Mucosa of rectum (tissue), 2 donors: Measurements from ENCODE around the gene ADSL.

Experiments used
- H3K27ac ChIP-seq, 2 donors: one replicate each; pipeline ENCODE4 v1.7.0; 2013; ENCODE audit warnings: inconsistent platforms in 2 of 2, low read depth in 2 of 2, low read length in 2 of 2
- H3K27me3 ChIP-seq, 2 donors: one replicate each; pipeline ENCODE4 v1.7.0; 2013; ENCODE audit warnings: low read length in 2 of 2; ENCODE audit not compliant: control insufficient read depth in 2 of 2, insufficient read depth in 2 of 2
- H3K36me3 ChIP-seq, 2 donors: one replicate each; pipeline ENCODE4 v1.7.0; 2013; ENCODE audit warnings: low read length in 2 of 2; ENCODE audit not compliant: control insufficient read depth in 2 of 2, insufficient read depth in 2 of 2
- H3K4me1 ChIP-seq, 2 donors: one replicate each; pipeline ENCODE4 v1.7.0; 2013; ENCODE audit warnings: low read length in 2 of 2, mild to moderate bottlenecking in 1 of 2; ENCODE audit not compliant: control insufficient read depth in 2 of 2, insufficient read depth in 2 of 2
- H3K4me3 ChIP-seq, 2 donors: one replicate each; pipeline ENCODE4 v1.7.0; 2013; ENCODE audit warnings: low read length in 2 of 2
- H3K9ac ChIP-seq, 2 donors: one replicate each; pipeline ENCODE4 v1.7.0; 2013; ENCODE audit warnings: low read length in 2 of 2, low read depth in 1 of 2, mild to moderate bottlenecking in 1 of 2
- H3K9me3 ChIP-seq, 2 donors: one replicate each; pipeline ENCODE4 v1.7.0; 2013; ENCODE audit warnings: low read length in 2 of 2; ENCODE audit not compliant: control insufficient read depth in 2 of 2
- donor health status: healthy.
- donor health status: Normal muscosa, but diverticular disease.

The ADSL gene

DNA sequence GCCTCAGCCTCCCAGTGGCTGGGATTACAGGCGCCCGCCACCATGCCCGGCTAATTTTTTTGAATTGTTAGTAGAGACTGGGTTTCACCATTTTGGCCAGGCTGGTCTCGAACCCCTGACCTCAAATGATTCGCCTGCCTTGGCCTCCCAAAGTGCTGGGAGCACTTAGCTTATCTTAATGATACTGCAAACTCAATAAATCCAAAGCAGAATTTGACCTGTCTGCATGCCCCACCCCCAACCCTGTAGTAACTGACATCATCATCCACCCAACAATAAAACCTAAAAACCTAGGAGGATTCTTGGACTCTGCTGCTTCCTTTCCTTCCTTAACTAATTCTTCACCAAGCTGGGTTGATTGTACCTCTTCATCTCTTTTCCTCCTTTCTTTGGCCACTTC lies 6.3 kb upstream of the ADSL start:
- H3K4me3 ChIP-seq: no peak overlapping the region
- no peak overlapping the region for H3K9ac ChIP-seq
- no peaks in the 10 kb centered on the region for H3K4me1 ChIP-seq
- H3K9me3 ChIP-seq: no peaks in the 10 kb centered on the region
- no peaks in the 10 kb centered on the region for H3K27me3 ChIP-seq
- no peak overlapping the region for H3K27ac ChIP-seq
- H3K36me3 ChIP-seq: no peaks in the 10 kb centered on the region

DNA sequence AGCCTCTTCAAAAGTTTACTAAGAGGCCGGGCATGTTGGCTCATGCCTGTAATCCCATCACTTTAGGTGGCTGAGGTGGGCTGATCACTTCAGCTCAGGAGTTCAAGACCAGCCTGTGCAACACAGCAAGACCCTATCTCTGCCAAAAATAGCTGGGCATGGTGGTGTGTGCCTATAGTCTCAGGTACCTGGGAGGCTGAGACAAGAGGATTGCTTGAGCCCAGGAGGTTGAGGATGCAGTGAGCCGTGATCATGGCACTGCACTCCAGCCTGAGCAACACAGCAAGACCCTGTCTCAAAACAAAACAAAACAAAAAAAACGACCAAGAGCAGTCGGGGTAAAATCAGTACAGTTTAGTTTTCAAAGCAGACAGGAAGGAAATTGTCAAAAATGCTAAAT lies 4.7 kb upstream of the ADSL start:
- no peak overlapping the region for H3K9ac ChIP-seq
- no peak overlapping the region for H3K27ac ChIP-seq
- H3K36me3 ChIP-seq: no peaks in the 10 kb centered on the region
- peaks cover 0 to 3% of the 10 kb centered on the region in 2 donors for H3K4me1 ChIP-seq
- no peak overlapping the region for H3K4me3 ChIP-seq
- H3K9me3 ChIP-seq: no peaks in the 10 kb centered on the region
- H3K27me3 ChIP-seq: no peaks in the 10 kb centered on the region

DNA sequence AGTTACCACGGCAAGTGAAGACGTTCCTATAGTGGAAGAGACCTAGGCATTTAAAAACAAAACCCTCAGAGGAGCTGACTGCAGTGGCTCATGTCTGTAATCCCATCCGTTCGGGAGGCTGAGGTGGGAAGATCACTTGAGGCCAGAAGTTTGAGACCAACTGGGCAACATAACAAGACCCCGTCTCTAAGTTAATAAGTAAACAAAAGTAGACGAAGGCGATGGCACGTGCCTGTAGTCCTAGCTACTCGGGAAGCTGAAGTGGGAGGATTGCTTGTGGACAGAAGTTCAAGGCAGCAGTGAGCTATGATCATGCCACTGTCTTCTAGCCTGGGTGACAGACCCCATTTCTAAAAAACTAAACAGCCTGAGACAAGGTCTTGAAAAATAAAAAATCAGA lies 3.8 kb upstream of the ADSL start:
- Histone ChIP-seq H3K27ac (no peak overlapping the region), H3K27me3 (no peaks in the 10 kb centered on the region), H3K9me3 (no peaks in the 10 kb centered on the region), H3K9ac (no peak overlapping the region), H3K36me3 (no peaks in the 10 kb centered on the region), H3K4me1 (peaks cover 8% of the 10 kb centered on the region in 2 donors), H3K4me3 (no peak overlapping the region)

DNA sequence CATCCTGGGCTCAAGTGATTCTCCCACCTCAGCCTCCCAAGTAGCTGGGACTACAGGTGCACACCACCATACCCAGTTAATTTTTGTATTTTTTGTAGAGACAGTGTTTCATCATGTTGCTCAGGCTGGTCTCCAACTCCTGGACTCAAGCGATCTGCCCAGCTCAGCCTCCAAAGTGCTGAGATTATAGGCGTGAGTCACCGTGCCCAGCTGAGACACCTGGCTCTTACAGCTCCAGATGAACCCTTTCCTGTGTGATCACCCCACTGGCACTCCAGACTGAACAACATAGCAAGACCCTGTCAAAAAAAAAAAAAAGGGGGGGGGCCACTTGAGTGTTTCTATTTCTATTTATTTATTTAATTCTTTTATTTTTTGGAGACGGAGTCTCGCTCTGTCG lies 1.0 kb upstream of the ADSL start:
- Histone ChIP-seq H3K4me3 (peak overlapping the region; percentile 95 to 96), H3K9ac (peak overlapping the region in 1 of 2 donors; percentile 82), H3K4me1 (peaks cover 12 to 13% of the 10 kb centered on the region in 2 donors), H3K27ac (peak overlapping the region in 1 of 2 donors; percentile 92), H3K27me3 (no peaks in the 10 kb centered on the region), H3K36me3 (peaks cover 3 to 5% of the 10 kb centered on the region in 2 donors), H3K9me3 (no peaks in the 10 kb centered on the region)

DNA sequence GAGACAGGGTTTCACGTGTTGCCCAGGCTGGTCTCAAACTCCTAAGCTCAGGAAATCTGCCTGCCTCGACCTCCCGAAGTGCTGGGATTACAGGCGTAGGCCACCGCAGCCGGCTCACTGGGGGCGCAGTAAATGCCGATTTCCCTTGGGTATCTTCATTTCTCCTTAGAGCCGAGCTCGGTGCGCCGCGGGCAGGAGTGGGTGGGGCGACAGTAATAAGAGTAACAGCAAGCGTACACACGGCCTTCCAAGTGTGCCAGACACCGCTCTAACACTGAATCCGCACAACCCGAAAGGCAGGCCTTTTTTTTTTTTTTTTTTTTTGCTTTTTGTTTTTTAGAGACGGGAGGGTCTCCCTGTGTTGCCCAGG lies 500 bp upstream of the ADSL start:
- Histone ChIP-seq H3K4me1 (peaks cover 12 to 13% of the 10 kb centered on the region in 2 donors), H3K4me3 (peak overlapping the region; percentile 95 to 96), H3K27ac (peak overlapping the region; percentile 92), H3K36me3 (peaks cover 3 to 8% of the 10 kb centered on the region in 2 donors), H3K9ac (peak overlapping the region; percentile 73 to 82), H3K27me3 (no peaks in the 10 kb centered on the region), H3K9me3 (no peaks in the 10 kb centered on the region)

DNA sequence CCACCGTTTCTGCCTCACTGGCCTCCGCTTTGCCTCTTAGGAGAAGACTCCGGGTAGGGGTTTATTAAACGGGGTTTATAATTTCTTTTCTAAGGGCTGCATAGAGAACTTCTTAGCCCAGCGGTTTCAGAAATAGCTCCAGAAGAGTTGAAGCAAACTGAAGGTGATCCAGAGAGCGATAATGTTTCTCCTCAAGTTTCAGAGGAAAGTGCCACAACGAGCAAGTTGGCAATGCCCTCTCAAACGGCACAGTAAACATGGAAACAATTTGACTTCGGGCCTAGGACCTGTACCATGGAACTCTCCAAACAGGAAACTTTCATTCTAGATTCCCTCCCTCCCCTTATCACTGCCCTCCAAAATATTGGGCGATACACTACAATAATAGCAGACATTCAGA lies 1.0 kb downstream of the ADSL start:
- Histone ChIP-seq H3K4me1 (peaks cover 12 to 13% of the 10 kb centered on the region in 2 donors), H3K27ac (peak overlapping the region; percentile 92)

DNA sequence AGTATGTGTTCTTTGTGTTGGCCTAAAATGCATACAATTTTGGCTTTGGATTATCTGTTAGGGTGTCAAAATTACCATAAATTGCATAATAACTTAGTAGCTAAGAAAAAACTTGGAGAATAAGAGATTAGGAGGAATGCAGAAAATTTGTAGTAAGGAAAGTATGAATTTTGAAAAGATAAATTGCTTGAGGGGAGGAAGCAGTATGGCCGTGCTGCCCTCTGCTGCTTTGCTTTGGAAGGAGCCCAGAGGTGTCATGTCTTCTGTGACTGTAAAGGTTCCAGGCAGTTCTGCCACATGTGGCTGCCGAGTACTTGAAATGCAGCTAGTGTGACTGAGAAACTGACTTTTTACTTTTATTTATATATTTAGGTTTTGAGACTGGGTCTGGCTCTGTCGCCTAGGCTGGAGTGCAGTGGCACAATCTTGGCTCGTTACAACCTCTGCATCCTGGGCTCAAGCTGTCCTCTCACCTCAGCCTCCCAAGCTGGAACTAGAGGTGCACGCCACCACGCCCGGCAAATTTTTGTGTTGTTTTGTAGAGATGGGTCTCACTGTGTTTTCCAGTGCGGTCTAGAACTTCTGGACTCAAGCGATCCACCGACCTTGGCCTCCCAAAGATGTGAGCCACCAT lies 1.8 kb downstream of the ADSL start:
- H3K36me3 ChIP-seq: peaks cover 7 to 24% of the 10 kb centered on the region in 2 donors
- H3K9ac ChIP-seq: no peak overlapping the region
- H3K27me3 ChIP-seq: no peaks in the 10 kb centered on the region
- peaks cover 12 to 13% of the 10 kb centered on the region in 2 donors for H3K4me1 ChIP-seq
- H3K27ac ChIP-seq: no peak overlapping the region
- H3K9me3 ChIP-seq: no peaks in the 10 kb centered on the region
- no peak overlapping the region for H3K4me3 ChIP-seq

More for the DNA sequence above, 1.0 kb downstream of the ADSL start:
- H3K4me3 ChIP-seq: peak overlapping the region; percentile 95 to 96
- no peaks in the 10 kb centered on the region for H3K9me3 ChIP-seq
- H3K36me3 ChIP-seq: peaks cover 7 to 16% of the 10 kb centered on the region in 2 donors
- peak overlapping the region; percentile 73 to 82 for H3K9ac ChIP-seq
- H3K27me3 ChIP-seq: no peaks in the 10 kb centered on the region

DNA sequence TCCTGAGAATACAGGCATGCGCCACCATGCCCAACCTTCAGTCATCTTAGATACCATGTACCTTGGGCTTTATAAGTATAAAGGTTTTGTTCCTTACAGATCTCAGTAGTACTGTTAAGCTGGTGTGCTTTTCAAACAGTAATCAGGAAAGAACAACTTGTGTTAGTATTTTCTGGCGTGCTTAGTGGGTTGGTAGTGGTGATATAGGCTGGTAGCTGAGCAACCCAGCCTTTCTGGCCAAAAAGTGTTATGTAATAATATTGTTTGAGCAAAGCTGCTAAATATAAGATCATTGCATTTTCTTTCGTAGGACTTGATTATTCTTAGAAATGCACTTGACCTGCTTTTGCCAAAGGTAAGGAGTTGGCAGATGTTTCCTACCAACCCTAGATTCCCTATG lies 6.5 kb downstream of the ADSL start:
- H3K36me3 ChIP-seq: peaks cover 7 to 34% of the 10 kb centered on the region in 2 donors
- no peaks in the 10 kb centered on the region for H3K9me3 ChIP-seq
- H3K4me3 ChIP-seq: no peak overlapping the region
- no peaks in the 10 kb centered on the region for H3K27me3 ChIP-seq
- peaks cover 1 to 2% of the 10 kb centered on the region in 2 donors for H3K4me1 ChIP-seq
- no peak overlapping the region for H3K27ac ChIP-seq
- H3K9ac ChIP-seq: no peak overlapping the region

DNA sequence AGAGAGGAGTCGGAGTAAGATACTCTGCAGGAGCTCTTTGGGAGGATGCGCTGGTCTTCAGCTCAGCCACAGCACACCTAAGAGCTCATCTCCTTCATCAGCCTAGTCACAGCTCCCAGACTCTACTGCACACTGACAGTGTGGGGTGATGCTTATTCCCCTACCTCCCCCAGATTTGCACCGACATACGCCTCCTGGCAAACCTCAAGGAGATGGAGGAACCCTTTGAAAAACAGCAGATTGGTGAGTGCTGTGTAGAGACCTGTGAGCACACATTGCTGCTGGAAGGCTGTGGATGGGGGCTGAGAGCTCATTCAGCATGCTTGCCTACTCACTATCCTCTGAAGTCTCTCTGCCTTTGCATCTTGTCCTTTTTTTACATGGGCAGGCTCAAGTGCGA lies 14.8 kb downstream of the ADSL start:
- peaks cover 64 to 77% of the 10 kb centered on the region in 2 donors for H3K36me3 ChIP-seq
- no peaks in the 10 kb centered on the region for H3K4me1 ChIP-seq
- H3K27ac ChIP-seq: no peak overlapping the region
- H3K4me3 ChIP-seq: no peak overlapping the region
- no peak overlapping the region for H3K9ac ChIP-seq
- no peaks in the 10 kb centered on the region for H3K27me3 ChIP-seq
- no peaks in the 10 kb centered on the region for H3K9me3 ChIP-seq

DNA sequence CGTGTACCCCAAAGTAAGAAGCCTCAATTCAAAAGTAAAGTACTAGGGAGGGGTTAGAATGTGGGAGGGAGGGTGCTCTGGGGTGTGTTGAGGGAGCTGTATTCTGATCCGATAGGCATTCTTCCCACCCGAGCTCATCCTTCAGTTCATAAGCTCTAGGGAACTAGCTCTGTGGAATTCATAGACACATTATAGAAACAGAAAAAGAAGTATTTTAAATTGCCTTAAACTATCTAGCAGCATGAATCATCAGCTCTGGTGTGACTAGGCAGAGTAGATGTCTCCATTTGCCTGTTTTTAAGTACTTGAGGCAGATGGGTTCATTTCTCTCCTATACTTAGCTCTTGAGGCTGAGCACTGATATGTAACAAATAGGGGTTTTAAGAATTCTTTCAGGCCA lies 16.8 kb downstream of the ADSL start:
- Histone ChIP-seq H3K4me3 (no peak overlapping the region), H3K9ac (no peak overlapping the region), H3K36me3 (peaks cover 74 to 80% of the 10 kb centered on the region in 2 donors), H3K27ac (no peak overlapping the region), H3K27me3 (no peaks in the 10 kb centered on the region), H3K9me3 (no peaks in the 10 kb centered on the region), H3K4me1 (peaks cover 0 to 11% of the 10 kb centered on the region in 2 donors)
